Spleen (tissue), 11 donors: Measurements from ENCODE around the gene FERMT3. TPM values are rescaled to one million over a fixed set of nuclear protein-coding genes. Genes with fewer than 3 reads are reported as not detected.

Experiments used
- DNase-seq: peaks from one replicate; pipeline ENCODE4 v3.0.0-alpha.2; 2020
- H3K27ac ChIP-seq, 8 donors: fragments of 200-600 bp; sonication (generic) in 7 of 8; 1 replicate in 4 of 8; 2 replicates in 4 of 8; pipeline versions ENCODE4 v1.5.0 to v1.8.0; 2016 to 2021; ENCODE audit warnings: inconsistent platforms in 4 of 8, mild to moderate bottlenecking in 4 of 8, moderate library complexity in 1 of 8
- H3K27me3 ChIP-seq, 7 donors: fragments of 200-600 bp; sonication (generic) in 6 of 7; replicated peaks in 1 of 7; 1 replicate in 4 of 7; 2 replicates in 3 of 7; pipeline versions ENCODE4 v1.5.0 to v1.8.0; 2016 to 2021; ENCODE audit warnings: inconsistent platforms in 3 of 7, mild to moderate bottlenecking in 1 of 7
- H3K36me3 ChIP-seq, 6 donors: fragments of 200-600 bp; sonication (generic) in 5 of 6; 1 replicate in 4 of 6; 2 replicates in 2 of 6; pipeline versions ENCODE4 v1.5.0 to v1.8.0; 2016 to 2021; ENCODE audit warnings: inconsistent platforms in 2 of 6
- H3K4me1 ChIP-seq, 6 donors: fragments of 200-600 bp; sonication (generic) in 5 of 6; 1 replicate in 3 of 6; 2 replicates in 3 of 6; pipeline versions ENCODE4 v1.5.0 to v1.8.0; 2016 to 2021; ENCODE audit warnings: inconsistent platforms in 3 of 6
- H3K4me3 ChIP-seq, 8 donors: fragments of 200-600 bp; sonication (generic) in 7 of 8; 1 replicate in 4 of 8; 2 replicates in 4 of 8; pipeline versions ENCODE4 v1.5.0 to v1.8.0; 2016 to 2021; ENCODE audit warnings: inconsistent platforms in 4 of 8, mild to moderate bottlenecking in 4 of 8, moderate library complexity in 2 of 8
- H3K9me3 ChIP-seq, 8 donors: fragments of 200-600 bp; sonication (generic) in 7 of 8; 1 replicate in 4 of 8; 2 replicates in 4 of 8; pipeline versions ENCODE4 v1.5.0 to v1.8.0; 2016 to 2021; ENCODE audit warnings: inconsistent platforms in 4 of 8
- CTCF ChIP-seq, 11 experiments: fragments of 200-600 bp in 7 of 11; fragments of 450-650 bp in 4 of 11; sonication (generic) in 4 of 11; IDR thresholded peaks in 8 of 11; conservative IDR thresholded peaks in 3 of 11; 1 replicate in 7 of 11; 2 replicates in 4 of 11; pipeline versions ENCODE4 v1.4.0 to v1.8.0; 2016 to 2021; ENCODE audit warnings: antibody characterized with exemption in 11 of 11, inconsistent platforms in 4 of 11, mild to moderate bottlenecking in 1 of 11
- POLR2A ChIP-seq, 3 donors: fragments of 450-650 bp; IDR thresholded peaks; one replicate each; pipeline ENCODE4 v1.5.1; 2017; ENCODE audit warnings: antibody characterized with exemption in 3 of 3, mild to moderate bottlenecking in 1 of 3
- POLR2AphosphoS5 ChIP-seq, 3 donors: sonication (generic); formaldehyde crosslinking; IDR thresholded peaks; one replicate each; pipeline ENCODE4 v1.5.1; 2017; ENCODE audit warnings: antibody characterized with exemption in 3 of 3
- WGBS, 5 donors: extraction: QIAGEN DNeasy Blood & Tissue Kit in 3 of 5; methylation state at CpG; one replicate each; pipeline versions ENCODE4 v1.1.5 to v1.1.7; 2013 to 2018; 5-methylcytosine and 5-hydroxymethylcytosine counted together
- intact Hi-C: fragments of 100-400 bp; cut with DNase I; formaldehyde crosslinking; loops from one replicate; pipeline ENCODE4 v1.15.0; 2023; ENCODE audit warnings: low total_unique reads
- polyA plus RNA-seq, 3 donors: library from polyadenylated mRNA; stranded (reverse); fragments of 200-250 nt; gene quantifications; one replicate each; pipeline ENCODE4 v1.2.1, GENCODE V29; 2013
- total RNA-seq, 7 donors: library from RNA; depleted of rRNA in 3 of 7; stranded (reverse); fragments of >200 nt in 3 of 7; fragmentation: NEBNext Ultra II Directional in 4 of 7; extraction: Animal tissue kit (Norgen Biotek cat#: 25700) in 4 of 7; gene quantifications; one replicate each; pipeline versions ENCODE4 v1.1.0 to v1.2.1, GENCODE V29; 2016 to 2021
- donor health status: healthy with polysubstance abuse.
- donor health status: DM: no; HTN: no; CAD: no; lungs with moderate emphysema.
- donor health status: DM: no; HTN: no; CAD: no.
- donor health status: Bipolar disorder and iron deficiency.
- donor health status: healthy.
- donor health status: DM: no; HTN: no; CAD: no.
- donor health status: DM: yes; HTN: yes; CAD: no.

The FERMT3 gene
- total and polyA plus RNA-seq, 10 donors: 120 to 248 (median 174) TPM

GRCh38 chr11:64225608-64226506, 19.3 kb downstream of the FERMT3 start, which contains the start of the genes NUDT22 and TRPT1:
Gene NUDT22, plus strand, starts transcription at chr11:64226274. Its CDS starts 379 bp downstream, at chr11:64226653.
Gene TRPT1, minus strand, starts transcription at chr11:64226186. Its CDS starts 326 bp downstream, at chr11:64225860.
- H3K4me3 ChIP-seq: peak within 1 kb of the TSS; percentile 72 to 97 (median 75)
- H3K4me1 ChIP-seq: peaks cover 36 to 92% (median 66%) of the 10 kb centered on the region in 6 donors
- peaks cover 0 to 45% (median 26%) of the 10 kb centered on the region in 6 donors for H3K36me3 ChIP-seq
- DNase-seq: peak; percentile 98
- no peaks in the 10 kb centered on the region for H3K27me3 ChIP-seq
- peak within 1 kb of the TSS; percentile 89 to 98 (median 94) for H3K27ac ChIP-seq
- no peaks in the 10 kb centered on the region for H3K9me3 ChIP-seq
- 0 to 2% (median 1%) methylated on average over 23 to 54 of the region's 54 CpGs for WGBS, 5 donors
- TF ChIP-seq POLR2A (IDR thresholded peaks at IDR 0.05): peak; percentile 9 to 79 (median 66)
- TF ChIP-seq POLR2AphosphoS5 (IDR thresholded peaks at IDR 0.05): peak; percentile 93 to 96 (median 93)
- peak in 6 of 11 experiments; percentile 5 to 43 (median 14) for TF ChIP-seq CTCF (IDR thresholded peaks at IDR 0.05 in 8 of 11, conservative IDR thresholded peaks at IDR 0.05 in 3 of 11)
- intact Hi-C loops: no loop called here

GRCh38 chr11:64226507-64227051, 20.1 kb downstream of the FERMT3 start:
- DNase-seq: peak; percentile 94
- Histone ChIP-seq H3K9me3 (no peaks in the 10 kb centered on the region), H3K27ac (peak overlapping the region; percentile 89 to 98 (median 94)), H3K4me3 (peak overlapping the region; percentile 72 to 97 (median 75)), H3K27me3 (no peaks in the 10 kb centered on the region), H3K36me3 (peaks cover 0 to 38% (median 18%) of the 10 kb centered on the region in 6 donors), H3K4me1 (peaks cover 42 to 95% (median 74%) of the 10 kb centered on the region in 6 donors)
- WGBS, 5 donors: 0 to 4% (median 3%) methylated on average over 2 to 26 of the region's 26 CpGs
- intact Hi-C loops: no loop called here
- TF ChIP-seq CTCF (IDR thresholded peaks at IDR 0.05 in 8 of 11, conservative IDR thresholded peaks at IDR 0.05 in 3 of 11) (peak in 1 of 11 experiments; percentile 6), POLR2A (IDR thresholded peaks at IDR 0.05) (no peak), POLR2AphosphoS5 (IDR thresholded peaks at IDR 0.05) (peak; percentile 69 to 78 (median 76))

- peak; percentile 74 for DNase-seq
- Histone ChIP-seq H3K36me3 (peaks cover 0 to 29% (median 14%) of the 10 kb centered on the region in 6 donors), H3K27me3 (no peaks in the 10 kb centered on the region), H3K9me3 (no peaks in the 10 kb centered on the region), H3K4me1 (peaks cover 46 to 97% (median 81%) of the 10 kb centered on the region in 6 donors), H3K4me3 (peak overlapping the region in 6 of 8 donors; percentile 72 to 97 (median 77)), H3K27ac (peak overlapping the region; percentile 89 to 98 (median 94))
- WGBS, 5 donors: 84 to 94% (median 87%) methylated on average over 3 of the region's 3 CpGs
- no peak for TF ChIP-seq CTCF (IDR thresholded peaks at IDR 0.05 in 8 of 11, conservative IDR thresholded peaks at IDR 0.05 in 3 of 11)
- TF ChIP-seq POLR2AphosphoS5 (IDR thresholded peaks at IDR 0.05): no peak
- no peak for TF ChIP-seq POLR2A (IDR thresholded peaks at IDR 0.05)
- intact Hi-C loops: no loop called here
Measured at GRCh38 chr11:64227405-64227956, 21.0 kb downstream of the FERMT3 start.
